ENCODE data around the gene GOLGA6D.
"Not testable (repeated sequence)": the region's sequence is repeated elsewhere in the genome, so short reads cannot be mapped to it uniquely, and the experiment has no call there.

Gene GOLGA6D

GRCh38 chr15:75293660-75294059, 11.0 kb downstream of the GOLGA6D start:
- not testable (repeated sequence) for DNase-seq

DNA sequence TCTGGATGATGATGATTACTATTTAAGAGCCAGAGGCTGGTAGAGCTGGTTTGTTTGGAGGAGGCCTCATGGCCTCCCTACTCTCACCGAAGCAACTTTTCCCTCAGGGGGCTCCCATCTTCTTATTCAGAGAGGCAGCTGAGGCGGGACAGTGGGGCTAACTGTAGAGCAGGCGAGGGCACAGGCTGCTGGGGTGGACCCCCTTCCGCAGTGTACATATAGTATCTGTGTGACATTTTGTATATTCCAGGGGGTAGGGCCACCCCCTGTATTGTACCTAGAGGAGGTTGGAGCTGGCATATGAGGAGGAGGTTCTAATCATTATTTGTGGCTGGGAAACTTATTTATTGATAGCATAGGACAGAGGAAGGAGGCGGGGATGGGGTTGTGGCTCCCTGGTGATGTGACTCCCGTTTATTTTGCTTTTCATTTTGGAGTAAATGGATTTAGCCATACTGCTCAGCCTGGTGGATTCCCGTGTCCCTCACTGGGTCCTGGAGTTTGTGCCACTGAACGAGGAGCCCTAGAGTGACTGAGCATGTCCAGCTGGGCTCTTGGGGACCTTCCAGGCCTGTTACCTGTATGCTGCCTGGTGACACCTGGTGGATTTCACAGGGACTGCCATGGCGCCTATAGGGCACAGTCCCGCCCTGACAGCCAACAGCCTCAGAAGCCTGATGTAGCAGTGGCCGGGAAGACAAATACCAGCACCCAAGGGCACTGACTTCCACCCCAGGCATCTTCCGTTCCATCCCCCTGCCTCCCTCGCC, 16.1 kb downstream of the GOLGA6D start:
- DNase-seq: not testable (repeated sequence)

GRCh38 chr15:75299311-75299688, 16.7 kb downstream of the GOLGA6D start:
- DNase-seq: not testable (repeated sequence)

GRCh38 chr15:75300026-75300425, 17.4 kb downstream of the GOLGA6D start:
- DNase-seq: not testable (repeated sequence)

DNA sequence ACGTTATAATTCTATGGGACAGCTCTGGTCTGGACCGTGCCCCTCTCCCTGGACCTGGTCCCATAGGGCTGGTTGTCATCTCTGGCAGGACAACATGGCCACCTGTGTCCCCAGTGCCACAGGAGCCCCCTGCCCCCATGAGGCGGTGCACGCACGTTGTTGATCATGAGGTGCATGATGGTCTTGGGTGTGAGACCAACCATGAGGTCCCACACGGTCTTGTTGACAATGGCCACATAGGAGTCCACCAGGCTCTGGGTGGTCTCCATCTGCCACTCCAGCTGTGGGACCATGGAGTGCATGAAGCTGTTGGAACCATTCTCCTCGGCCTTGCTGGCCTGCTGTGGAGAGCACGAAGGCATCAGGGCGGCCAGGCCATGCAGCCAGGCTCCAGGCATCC, 19.7 kb downstream of the GOLGA6D start:
- DNase-seq: no peak

DNA sequence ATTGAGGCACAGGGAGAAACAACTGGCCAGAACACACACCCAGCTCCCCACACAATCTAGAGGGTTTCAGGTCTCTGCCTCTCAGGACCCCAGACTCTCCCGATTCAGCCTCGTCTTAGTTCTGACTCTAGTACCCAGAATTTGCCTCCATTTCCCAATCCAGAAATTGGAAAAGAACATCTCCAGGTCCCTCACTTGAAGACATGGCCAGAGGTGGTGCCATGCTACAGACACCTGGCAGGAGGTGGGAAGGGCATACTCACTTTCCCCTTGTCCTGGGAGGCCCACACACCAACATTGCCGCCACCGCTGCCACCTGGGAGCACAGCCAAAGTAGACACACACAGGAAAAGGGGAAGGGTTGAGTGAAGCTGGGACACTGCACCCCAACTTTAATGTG, 20.1 kb downstream of the GOLGA6D start:
- not testable (repeated sequence) for DNase-seq

GRCh38 chr15:75306188-75306587, 23.6 kb downstream of the GOLGA6D start:
- no peak for DNase-seq

DNA sequence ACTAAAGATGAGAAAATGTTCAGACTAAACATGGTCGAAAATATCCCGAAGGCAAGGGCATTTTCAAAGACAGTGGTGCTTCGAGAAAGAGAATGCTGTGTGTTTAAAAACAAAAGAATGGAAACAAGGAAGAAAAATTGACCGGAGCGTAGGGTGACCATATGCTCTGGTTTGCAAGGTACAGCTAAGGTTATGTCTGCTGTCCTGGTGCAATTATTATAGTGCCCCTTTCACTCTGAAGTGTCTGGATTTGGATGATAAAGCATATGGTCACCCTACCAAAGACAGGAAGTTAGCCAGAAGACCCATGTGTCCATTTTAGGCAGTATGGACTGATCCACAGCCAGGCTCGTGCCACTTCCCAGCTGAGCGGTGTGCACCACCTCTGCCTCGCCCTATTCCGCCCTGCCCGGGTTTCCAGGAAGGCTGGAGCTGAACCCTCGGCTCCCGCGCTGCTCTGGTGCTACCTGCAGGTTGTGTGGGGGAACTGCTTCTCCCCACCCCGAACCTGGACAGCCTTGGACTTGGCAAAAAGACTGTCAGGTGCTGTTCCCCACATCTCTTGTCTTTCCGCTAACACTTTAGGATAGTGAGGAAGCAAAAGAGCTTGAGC, 25.2 kb downstream of the GOLGA6D start:
- peak; percentile 54 to 81 for DNase-seq

- no peak for DNase-seq
Measured at GRCh38 chr15:75309711-75310110, 27.1 kb downstream of the GOLGA6D start.

- not testable (repeated sequence) for DNase-seq
Measured at GRCh38 chr15:75312548-75312947, 29.9 kb downstream of the GOLGA6D start.

- no peak for DNase-seq
Measured at GRCh38 chr15:75313116-75313845, 30.6 kb downstream of the GOLGA6D start.

- no peak for DNase-seq
Measured at GRCh38 chr15:75314552-75315290, 32.1 kb downstream of the GOLGA6D start.

GRCh38 chr15:75319231-75319897, 36.7 kb downstream of the GOLGA6D start:
- not testable (repeated sequence) for DNase-seq

- no peak for DNase-seq
Measured at GRCh38 chr15:75321711-75322110, 39.1 kb downstream of the GOLGA6D start.

DNA sequence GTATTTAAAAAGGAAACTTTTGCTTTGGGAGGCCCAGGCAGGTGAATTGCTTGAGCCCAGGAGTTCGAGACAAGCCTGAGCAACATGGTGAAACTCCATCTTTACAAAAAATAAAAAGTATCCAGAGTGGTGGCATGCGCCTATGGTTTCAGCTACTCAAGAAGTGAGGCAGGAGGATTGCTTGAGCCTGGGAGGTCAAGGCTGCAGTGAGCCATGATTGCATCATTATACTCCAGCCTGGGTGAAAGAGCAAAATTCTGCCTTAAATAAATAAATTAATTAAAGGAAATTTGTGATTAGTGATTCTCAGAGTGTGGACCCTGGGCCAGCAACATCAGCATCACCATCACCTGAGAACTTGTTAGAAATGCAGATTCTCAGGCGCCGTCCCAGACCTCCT, 43.3 kb downstream of the GOLGA6D start:
- DNase-seq: no peak

- no peak for DNase-seq
Measured at GRCh38 chr15:75327005-75327404, 44.4 kb downstream of the GOLGA6D start.

- DNase-seq: no peak
Measured at GRCh38 chr15:75327491-75327890, 44.9 kb downstream of the GOLGA6D start.

DNA sequence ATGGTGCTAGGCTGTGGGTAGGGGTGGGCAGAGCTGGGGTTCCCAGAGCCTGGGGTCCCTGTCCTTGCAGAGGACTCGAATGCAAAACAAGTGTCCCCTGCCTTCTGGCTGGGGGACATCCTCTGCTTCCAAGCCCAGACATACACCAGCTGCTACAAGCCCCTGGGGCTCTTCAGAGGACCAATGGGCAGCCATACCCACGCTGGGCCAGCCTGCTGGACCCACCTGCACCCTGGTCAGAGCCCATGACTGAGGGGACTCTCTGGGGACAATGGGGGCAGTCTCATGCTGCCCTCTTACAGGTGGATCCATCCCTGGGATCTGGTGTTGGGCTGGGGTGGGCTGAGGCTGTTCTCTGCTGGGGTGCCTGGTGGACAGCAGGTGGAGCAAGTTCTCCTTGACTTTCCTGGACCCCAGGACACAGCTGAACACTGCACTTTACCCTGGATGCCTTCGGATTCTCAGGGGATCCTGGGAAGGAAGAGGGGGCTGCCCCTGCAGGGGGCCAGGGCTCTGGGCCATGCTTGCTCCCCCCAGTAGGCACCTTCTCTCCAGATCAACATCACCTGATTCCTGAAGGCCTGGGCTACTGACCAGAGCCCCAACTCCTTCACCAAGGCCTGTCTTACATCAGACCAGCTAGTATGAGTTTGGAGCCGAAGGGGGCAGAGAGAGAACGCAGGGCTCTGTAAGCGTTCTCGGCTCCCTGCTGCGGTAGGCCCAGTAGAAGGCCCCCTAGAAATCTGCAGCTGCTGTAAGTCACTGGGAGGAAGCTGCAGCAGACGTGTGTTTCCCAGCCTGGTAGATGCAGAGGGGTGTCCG, 46.1 kb downstream of the GOLGA6D start:
- DNase-seq: no peak

DNA sequence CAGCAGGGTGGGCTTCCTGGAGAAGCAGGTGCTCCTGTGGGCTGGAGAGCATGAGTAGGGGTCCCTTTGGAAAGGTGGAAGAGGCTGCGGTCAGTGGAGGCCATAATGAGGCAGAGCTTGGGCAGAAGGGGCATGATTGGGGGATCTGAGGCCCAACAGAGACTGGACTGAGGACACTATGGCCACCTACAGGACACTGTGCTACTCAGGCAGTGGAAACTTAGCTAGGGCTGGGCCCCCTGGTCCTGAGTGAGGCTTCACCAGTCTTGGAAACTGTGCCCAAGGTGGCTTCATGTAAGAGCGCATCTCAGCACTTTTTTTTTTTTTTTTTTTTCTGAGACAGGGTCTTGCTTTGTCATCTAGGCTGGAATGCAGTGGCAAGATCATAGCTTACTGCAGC, 46.9 kb downstream of the GOLGA6D start:
- no peak for DNase-seq

DNA sequence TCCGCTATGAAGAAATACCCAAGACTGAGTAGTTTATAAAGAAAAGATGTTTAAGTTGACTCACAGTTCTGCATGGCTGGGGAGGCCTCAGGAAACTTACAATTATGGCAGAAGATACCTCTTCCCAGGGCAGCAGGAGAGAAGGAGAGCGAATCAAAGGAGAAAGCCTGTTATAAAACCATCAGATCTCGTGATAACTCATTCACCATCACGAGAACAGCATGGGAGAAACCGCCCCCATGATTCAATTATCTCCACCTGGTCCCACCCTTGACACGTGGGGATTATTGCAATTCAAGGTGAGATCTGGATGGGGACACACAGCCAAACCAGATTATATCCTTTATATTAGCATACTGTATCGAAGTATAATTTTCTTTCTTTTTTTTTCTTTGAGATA, 49.5 kb downstream of the GOLGA6D start:
- DNase-seq: not testable (repeated sequence)

DNA sequence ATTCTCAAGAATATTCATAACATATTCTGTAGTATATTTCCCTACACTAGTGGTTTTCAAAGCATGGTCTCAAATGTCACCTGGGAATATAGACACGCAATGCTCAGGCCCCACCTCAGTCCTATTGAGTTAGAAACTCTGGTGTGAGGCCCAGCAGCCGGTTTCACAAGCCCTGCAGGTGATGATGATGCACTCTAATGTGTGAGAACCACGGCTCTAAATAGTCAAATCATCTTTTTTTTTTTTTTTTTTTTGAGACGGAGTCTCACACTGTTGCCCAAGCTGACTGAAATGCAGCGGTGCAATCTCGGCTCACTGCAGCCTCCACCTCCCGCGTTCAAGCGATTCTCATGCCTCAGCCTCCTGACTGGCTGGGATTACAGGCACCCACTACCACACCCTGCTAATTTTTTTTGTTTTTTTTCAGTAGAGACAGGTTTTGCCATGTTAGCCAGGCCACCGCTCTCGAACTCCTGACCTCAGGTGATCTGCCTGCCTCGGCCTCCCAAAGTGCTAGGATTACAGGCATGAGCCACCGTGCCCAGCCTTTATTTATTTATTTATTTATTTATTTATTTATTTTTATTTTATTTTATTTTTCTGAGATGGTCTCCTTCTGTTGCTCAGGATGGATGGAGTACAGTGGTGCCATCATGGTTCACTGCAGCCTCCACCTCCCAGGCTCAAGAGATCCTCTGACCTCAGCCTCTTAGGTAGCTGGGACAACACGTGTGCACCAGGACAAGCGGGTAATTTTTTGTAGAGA, 51.2 kb downstream of the GOLGA6D start:
- not testable (repeated sequence) for DNase-seq

Measured in SHP77 (cell line).